Thymus (tissue), 11 donors: Measurements from ENCODE around the gene LUC7L. TPM values are rescaled to one million over a fixed set of nuclear protein-coding genes. Genes with fewer than 3 reads are reported as not detected.
"Not testable (repeated sequence)": the region's sequence is repeated elsewhere in the genome, so short reads cannot be mapped to it uniquely, and the experiment has no call there.

Experiments
- DNase-seq, 9 donors: peaks; one replicate each; pipeline ENCODE4 v3.0.0-alpha.2; 2013; ENCODE audit warnings: low spot score in 9 of 9, low read depth in 6 of 9, missing footprints in 1 of 9
- H3K27ac ChIP-seq, 2 donors: one replicate each; pipeline ENCODE4 v1.5.1; 2013; ENCODE audit warnings: control low read depth in 1 of 2, low read depth in 1 of 2, low read length in 1 of 2, mild to moderate bottlenecking in 1 of 2, moderate library complexity in 1 of 2
- H3K27me3 ChIP-seq, 2 donors: one replicate each; pipeline ENCODE4 v1.5.1; 2013; ENCODE audit warnings: low read length in 1 of 2; ENCODE audit not compliant: control insufficient read depth in 2 of 2, insufficient read depth in 1 of 2
- H3K36me3 ChIP-seq, 2 donors: one replicate each; pipeline ENCODE4 v1.5.1; 2013; ENCODE audit warnings: low read length in 1 of 2, mild to moderate bottlenecking in 1 of 2, moderate library complexity in 1 of 2; ENCODE audit not compliant: control insufficient read depth in 2 of 2, insufficient read depth in 2 of 2
- H3K4me1 ChIP-seq, 2 donors: one replicate each; pipeline ENCODE4 v1.5.1; 2013; ENCODE audit warnings: low read length in 2 of 2; ENCODE audit not compliant: control insufficient read depth in 2 of 2, insufficient read depth in 2 of 2
- H3K4me3 ChIP-seq, 2 donors: one replicate each; pipeline ENCODE4 v1.5.1; 2013; ENCODE audit warnings: low read length in 2 of 2, control low read depth in 1 of 2, mild to moderate bottlenecking in 1 of 2
- H3K9me3 ChIP-seq, 2 donors: one replicate each; pipeline ENCODE4 v1.5.1; 2013; ENCODE audit warnings: low read length in 1 of 2, mild to moderate bottlenecking in 1 of 2; ENCODE audit not compliant: control insufficient read depth in 2 of 2, insufficient read depth in 1 of 2
- WGBS: extraction: QIAGEN DNeasy Blood & Tissue Kit; methylation state at CpG from one replicate; pipeline ENCODE4 v1.1.7; 2013; 5-methylcytosine and 5-hydroxymethylcytosine counted together
- polyA plus RNA-seq: library from polyadenylated mRNA; stranded (reverse); fragments of 200-250 nt; gene quantifications from one replicate; pipeline ENCODE4 v1.2.3, GENCODE V29; 2013
- total RNA-seq: library from RNA; stranded (reverse); fragments of 120-200 nt; gene quantifications from one replicate; pipeline ENCODE4 v1.2.4, GENCODE V29; 2013
- donor health status: healthy.

LUC7L gene
- total and polyA plus RNA-seq, 2 donors = 64.7 to 458 TPM

DNA sequence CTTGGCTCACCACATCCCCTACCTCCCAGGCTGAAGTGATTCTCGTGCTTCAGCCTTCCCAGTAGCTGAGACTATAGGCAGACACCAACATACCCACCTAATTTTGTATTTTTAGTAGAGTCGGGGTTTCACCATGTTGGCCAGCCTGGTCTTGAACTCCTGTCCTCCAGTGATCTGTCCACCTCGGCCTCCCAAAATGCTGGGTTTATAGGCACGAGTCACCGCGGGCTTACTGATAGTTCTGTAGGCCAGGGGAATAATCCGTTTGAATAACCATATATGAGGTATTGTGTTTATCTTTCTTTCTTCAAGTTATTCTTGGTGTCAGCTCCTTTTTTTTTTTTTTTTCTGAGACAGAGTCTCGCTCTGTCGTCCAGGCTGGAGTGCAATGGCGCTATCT is 13.0 kb upstream of the LUC7L start:
- Histone ChIP-seq H3K9me3 (no peaks in the 10 kb centered on the region), H3K4me1 (no peaks in the 10 kb centered on the region), H3K27ac (peak overlapping the region in 1 of 2 donors; percentile 5), H3K27me3 (no peaks in the 10 kb centered on the region), H3K36me3 (no peaks in the 10 kb centered on the region), H3K4me3 (no peak overlapping the region)
- 92% methylated on average over 10 of the region's 10 CpGs for WGBS
- no peak for DNase-seq

DNA sequence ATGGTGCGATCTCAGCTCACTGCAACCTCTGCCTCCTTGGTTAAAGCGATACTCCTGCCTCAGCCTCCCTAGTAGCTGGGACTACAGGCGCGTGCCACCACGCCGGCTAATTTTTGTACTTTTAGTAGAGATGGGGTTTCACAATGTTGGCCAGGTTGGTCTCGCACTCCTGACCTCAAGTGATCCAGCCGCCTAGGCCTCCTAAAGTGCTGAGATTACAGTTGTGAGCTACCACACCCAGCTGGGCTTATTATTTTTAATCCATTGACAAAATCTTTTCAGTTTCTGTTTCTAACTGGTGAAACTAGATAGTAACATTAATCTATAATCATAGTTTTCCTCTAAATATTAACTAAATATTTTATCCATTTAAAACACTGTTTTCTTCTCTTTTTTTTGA is 11.3 kb upstream of the LUC7L start:
- H3K27ac ChIP-seq = no peak overlapping the region
- H3K9me3 ChIP-seq = no peaks in the 10 kb centered on the region
- DNase-seq = no peak
- H3K27me3 ChIP-seq = no peaks in the 10 kb centered on the region
- peaks cover 0 to 5% of the 10 kb centered on the region in 2 donors for H3K4me1 ChIP-seq
- H3K36me3 ChIP-seq = no peaks in the 10 kb centered on the region
- 97% methylated on average over 8 of the region's 8 CpGs for WGBS
- no peak overlapping the region for H3K4me3 ChIP-seq

DNA sequence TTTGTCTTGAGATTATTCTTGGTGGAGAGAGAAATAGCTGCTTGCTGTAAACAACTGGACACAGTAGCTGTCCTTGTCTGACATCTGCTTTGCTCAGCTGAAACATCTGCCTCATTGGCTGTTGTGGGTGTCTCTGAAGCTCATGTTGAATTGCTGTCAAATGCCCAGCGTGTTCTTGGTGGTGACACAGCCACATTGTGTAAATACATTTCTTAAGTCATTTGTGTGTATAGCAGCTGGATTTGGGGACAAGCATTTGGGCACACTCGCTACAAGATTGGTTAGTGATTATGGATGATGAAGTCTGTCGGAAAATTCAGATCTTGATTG is 10.7 kb upstream of the LUC7L start:
- Histone ChIP-seq H3K27ac (no peak overlapping the region), H3K9me3 (no peaks in the 10 kb centered on the region), H3K4me1 (peaks cover 0 to 12% of the 10 kb centered on the region in 2 donors), H3K4me3 (no peak overlapping the region), H3K36me3 (no peaks in the 10 kb centered on the region), H3K27me3 (no peaks in the 10 kb centered on the region)
- DNase-seq = no peak
- 96% methylated on average over 3 of the region's 3 CpGs for WGBS

DNA sequence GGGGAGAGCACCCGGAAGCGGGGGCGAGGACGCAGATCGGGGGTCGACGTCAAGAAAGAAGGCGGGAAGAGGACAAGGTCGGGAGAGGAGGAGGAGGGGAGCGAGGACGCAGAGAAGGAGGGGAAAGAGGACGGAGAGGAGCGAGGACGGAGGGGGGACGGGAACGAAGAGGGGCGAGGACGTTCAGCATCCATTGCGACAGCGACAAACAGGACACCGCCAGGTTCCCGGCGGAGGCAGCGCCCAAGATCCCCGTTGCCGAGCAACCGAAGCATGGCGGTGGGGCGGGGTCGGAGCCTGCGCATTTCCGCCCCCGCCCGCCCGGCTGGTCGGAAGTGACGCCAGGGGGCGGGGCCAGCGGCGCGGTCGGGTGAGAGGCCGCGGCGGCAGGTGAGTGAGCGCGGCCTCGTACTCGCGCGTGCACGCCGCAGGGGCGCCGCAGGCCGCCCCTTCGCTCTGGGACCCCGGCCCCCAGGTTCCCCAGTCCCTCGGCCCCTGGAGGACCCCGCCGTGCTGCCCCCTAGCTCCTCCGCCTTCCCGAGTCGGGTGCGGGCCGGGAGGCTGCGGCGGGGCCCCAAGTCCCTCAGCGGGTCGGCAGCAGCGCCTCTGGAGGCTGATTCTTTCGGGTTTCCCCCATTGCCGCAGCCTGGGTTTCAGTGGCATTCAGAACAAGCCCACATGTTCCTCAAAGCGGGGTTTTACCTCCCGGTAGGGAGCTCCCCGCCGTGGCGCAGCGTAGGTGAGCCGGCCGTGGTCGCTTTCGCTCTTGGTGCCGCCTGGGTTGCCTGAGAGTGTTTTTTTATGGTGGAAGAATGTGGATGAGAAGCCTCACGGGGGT is 5.4 kb upstream of the LUC7L start, which contains the start of gene FAM234A:
FAM234A (plus strand) TSS at position 354 of the 838 bp plus-strand sequence. CDS start 19,593 bp downstream, outside the sequence.
- under 1% methylated on average over 85 of the region's 85 CpGs for WGBS
- Histone ChIP-seq H3K4me3 (peak within 1 kb of the TSS; percentile 75 to 77), H3K9me3 (no peaks in the 10 kb centered on the region), H3K4me1 (peaks cover 0 to 16% of the 10 kb centered on the region in 2 donors), H3K27me3 (no peaks in the 10 kb centered on the region), H3K27ac (peak within 1 kb of the TSS; percentile 96 to 98), H3K36me3 (no peaks in the 10 kb centered on the region)
- peak; percentile 82 to 97 (median 91) for DNase-seq

DNA sequence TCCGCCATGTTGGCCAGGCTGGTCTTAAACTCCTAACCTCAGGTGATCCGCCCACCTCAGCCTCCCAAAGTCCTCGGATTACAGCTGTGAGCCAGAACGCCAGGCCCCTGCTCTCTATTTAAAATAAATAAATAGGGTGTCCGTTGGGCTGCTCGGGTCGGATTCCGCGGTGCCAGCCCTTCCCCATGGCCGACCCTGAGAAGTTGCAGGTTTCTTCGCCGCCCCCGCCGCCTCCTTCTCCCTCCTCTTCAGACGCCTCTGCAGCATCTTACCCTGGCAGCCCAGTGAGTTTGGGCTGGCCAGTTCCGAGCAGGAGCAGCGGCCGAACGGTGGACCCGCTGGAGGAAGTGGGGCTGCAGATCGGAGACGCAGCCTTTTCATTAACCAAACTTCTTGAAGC is 1.7 kb upstream of the LUC7L start:
- DNase-seq = no peak
- H3K4me1 ChIP-seq = peaks cover 8 to 24% of the 10 kb centered on the region in 2 donors
- WGBS = 94% methylated on average over 22 of the region's 22 CpGs

DNA sequence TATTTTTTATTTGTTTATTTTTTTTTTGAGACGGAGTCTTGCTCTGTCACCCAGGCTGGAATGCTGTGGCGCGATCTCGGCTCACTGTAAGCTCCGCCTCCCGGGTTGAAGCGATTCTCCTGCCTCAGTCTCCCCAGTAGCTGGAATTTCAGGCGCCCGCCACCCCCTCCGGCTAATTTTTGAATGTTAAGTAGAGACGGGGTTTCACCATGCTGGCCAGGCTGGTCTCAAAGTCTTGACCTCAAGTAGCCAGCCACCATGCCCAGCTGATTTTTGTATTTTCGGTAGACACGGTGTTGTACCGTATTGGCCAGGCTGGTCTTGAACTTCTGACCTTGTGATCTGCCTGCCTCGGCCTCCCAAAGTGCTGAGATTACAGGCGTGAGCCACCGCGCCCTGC is 1.1 kb upstream of the LUC7L start:
- not testable (repeated sequence) for DNase-seq

More for the DNA sequence above, 1.7 kb upstream of the LUC7L start:
- peaks cover 10 to 21% of the 10 kb centered on the region in 2 donors for H3K36me3 ChIP-seq
- H3K4me3 ChIP-seq = no peak overlapping the region
- H3K27ac ChIP-seq = no peak overlapping the region
- no peaks in the 10 kb centered on the region for H3K9me3 ChIP-seq
- no peaks in the 10 kb centered on the region for H3K27me3 ChIP-seq

DNA sequence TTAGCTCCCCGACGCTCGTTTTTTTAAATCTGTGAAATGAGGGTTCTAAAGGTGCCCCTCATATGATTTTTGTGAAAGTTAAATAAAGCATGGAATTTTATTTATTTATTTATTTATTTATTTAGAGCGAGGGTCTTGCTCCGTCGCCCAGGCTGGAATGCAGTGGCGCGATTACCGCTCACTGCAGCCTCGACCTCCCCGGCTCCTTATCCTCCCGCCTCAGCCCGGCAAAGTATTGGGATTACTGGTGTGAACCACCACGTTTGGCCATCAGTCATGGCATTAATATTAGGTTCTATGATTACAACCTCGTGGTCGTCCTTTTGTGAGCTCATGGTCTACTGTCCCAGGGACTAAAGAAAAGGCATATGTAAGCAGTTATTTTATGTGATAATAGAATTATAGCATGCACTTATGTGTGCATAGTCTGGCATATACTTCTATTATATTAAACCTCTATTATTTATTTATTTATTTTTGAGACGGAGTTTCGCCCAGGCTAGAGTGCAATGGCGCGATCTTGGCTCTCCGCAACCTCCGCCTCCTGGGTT is 557 bp upstream of the LUC7L start:
- Histone ChIP-seq H3K9me3 (no peaks in the 10 kb centered on the region), H3K36me3 (peaks cover 22 to 30% of the 10 kb centered on the region in 2 donors), H3K27me3 (no peaks in the 10 kb centered on the region), H3K4me3 (peak overlapping the region in 1 of 2 donors; percentile 99), H3K27ac (no peak overlapping the region), H3K4me1 (peaks cover 8 to 14% of the 10 kb centered on the region in 2 donors)
- 87% methylated on average over 22 of the region's 22 CpGs for WGBS
- no peak for DNase-seq

More for the DNA sequence above, 1.1 kb upstream of the LUC7L start:
- 98% methylated on average over 18 of the region's 18 CpGs for WGBS
- Histone ChIP-seq H3K36me3 (peaks cover 16 to 25% of the 10 kb centered on the region in 2 donors), H3K4me1 (peaks cover 8 to 18% of the 10 kb centered on the region in 2 donors)
- not testable (repeated sequence) for H3K4me3 ChIP-seq, H3K9me3 ChIP-seq, H3K27me3 ChIP-seq, H3K27ac ChIP-seq

DNA sequence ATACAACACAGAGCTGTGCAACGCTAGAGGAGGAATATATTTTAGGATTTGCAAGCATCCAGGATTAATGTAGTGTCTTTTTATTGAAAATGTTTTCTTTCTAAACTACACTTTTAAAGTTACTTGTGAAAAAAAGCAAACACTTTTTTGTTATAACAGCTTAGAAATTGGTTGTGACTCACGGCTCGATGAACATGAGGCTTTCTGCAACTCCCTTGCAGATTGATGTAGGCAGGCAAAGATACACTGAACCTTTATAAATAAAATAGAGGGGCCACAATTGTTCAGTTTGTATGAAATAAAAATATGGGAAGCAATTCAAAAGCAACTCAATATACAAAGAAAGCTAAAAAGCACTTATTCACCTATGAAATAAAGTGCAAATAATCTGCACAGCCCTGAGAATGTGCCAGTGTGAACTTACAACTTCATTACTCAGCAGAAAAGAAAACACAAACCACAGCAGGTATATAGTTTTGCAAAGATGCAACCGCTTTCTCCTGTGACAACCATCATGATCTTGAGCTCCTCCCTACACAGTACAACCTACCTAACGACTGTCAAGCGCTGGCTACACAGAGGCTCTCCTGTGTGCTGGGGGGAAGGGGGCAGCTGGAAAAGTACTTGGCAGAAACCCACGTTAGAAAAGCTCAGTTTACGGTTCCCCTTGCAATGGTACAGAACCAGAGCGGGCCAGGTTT is 948 bp downstream of the LUC7L start:
- Histone ChIP-seq H3K4me3 (peak overlapping the region; percentile 90 to 99), H3K27ac (peak overlapping the region; percentile 99 to 100), H3K9me3 (no peaks in the 10 kb centered on the region), H3K36me3 (peaks cover 30 to 40% of the 10 kb centered on the region in 2 donors), H3K4me1 (peaks cover 8 to 9% of the 10 kb centered on the region in 2 donors), H3K27me3 (no peaks in the 10 kb centered on the region)
- DNase-seq = peak in 4 of 9 donors; percentile 15 to 34 (median 25)
- 29% methylated on average over 9 of the region's 9 CpGs for WGBS

DNA sequence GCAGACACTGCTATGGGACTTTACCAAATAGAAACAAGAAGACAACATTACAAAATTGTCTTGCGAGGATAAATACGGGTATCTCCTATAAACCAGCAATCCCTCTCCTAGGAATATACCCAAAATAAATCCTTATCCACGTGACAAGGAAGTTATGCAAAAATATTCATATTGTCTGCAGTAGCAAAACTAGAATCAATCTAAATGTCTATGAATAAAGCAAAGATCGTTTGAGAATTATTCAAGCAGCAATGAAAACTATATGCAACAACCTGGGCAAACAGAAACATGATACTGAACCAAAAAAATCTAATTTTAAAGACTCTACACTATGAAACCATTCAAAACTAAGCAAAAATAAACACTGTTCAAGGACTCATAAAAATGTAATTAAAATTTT is 9.2 kb downstream of the LUC7L start:
- Histone ChIP-seq H3K36me3 (peaks cover 73 to 77% of the 10 kb centered on the region in 2 donors), H3K27me3 (no peaks in the 10 kb centered on the region), H3K9me3 (no peaks in the 10 kb centered on the region), H3K4me1 (no peaks in the 10 kb centered on the region), H3K27ac (no peak overlapping the region), H3K4me3 (no peak overlapping the region)
- 97% methylated on average over 4 of the region's 4 CpGs for WGBS
- DNase-seq = no peak
